K562 treated with DMSO at 1 percent for 12 hours (cell line): Measurements from ENCODE around the gene INSYN2A. TPM values are rescaled to one million over a fixed set of nuclear protein-coding genes. Genes with fewer than 3 reads are reported as not detected.

Source experiments
- total RNA-seq: library from RNA; unstranded; fragments of 300-600 nt; gene quantifications from 2 replicates; pipeline ENCODE4 v1.2.3, GENCODE V29; 2022; ENCODE audit not compliant: insufficient read depth

The INSYN2A gene, protein sequence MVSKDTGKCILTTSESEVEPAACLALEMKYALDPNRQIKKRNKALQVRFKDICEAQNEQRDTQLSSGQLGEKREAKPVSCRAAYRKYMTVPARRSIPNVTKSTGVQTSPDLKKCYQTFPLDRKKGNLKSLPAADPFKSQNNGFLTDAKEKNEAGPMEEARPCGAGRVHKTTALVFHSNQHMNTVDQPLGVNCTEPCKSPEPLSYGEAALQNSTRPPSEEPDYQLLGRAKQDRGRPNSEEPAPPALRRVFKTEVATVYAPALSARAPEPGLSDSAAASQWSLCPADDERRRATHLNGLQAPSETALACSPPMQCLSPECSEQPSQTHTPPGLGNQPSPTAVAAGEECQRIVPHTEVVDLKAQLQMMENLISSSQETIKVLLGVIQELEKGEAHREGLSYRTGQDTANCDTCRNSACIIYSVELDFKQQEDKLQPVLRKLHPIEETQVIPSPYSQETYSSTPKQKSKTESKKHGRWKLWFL
- total RNA-seq: not detected in 2 replicates

DNA sequence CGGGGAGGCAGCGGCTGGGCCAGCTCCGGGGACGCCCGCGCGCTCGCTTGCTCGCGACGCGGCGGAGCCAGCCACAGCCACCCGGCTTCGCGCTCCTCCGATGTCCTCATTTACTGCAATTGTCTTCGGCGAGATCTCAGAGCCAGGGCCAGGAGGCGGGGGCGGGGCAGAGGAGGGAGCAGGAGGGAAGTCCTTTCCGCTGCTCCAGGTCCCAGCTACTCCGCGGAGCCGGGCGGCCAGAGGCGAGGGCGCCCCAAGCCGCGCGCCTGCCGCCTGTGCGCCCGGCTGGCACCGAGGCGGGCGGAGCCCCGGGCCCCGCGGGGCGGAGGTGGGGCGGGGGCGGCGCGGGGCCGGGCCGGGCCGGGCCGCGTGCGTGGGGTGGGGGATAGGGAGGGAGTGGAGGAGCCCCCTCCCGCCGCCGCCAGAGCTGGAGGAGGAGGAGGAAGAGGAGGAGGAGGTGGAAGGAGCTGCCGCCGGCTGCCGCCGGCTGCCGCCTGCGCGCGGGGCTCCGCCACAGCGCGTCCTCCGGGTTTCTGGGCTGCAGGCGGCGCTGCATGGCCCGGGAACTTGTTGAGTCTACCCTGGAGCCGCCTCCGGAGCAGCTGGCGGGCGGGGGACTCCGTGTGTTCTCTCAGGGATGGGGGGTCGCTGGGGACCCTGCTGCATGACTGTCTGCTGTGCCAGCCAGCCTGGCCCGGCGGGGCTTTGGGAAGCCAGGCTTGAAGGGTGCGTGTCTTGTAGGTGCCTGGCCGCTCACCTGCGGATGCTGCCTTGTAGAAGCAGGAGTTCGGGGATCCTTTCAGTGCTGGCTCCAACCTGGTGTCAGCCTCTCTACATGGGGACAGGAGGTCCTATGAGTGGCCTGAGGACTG, at the start of gene INSYN2A:
Gene INSYN2A (minus strand): TSS at position 310 of the 872 bp plus-strand sequence. CDS start 20,196 bp downstream, outside the sequence.

